HCT116 (cell line): ENCODE data around the gene ERLEC1.

Source experiments
- CBX3 ChIP-seq: IDR thresholded peaks from 2 replicates; pipeline ENCODE4 v1.6.1; 2012; ENCODE audit warnings: low read depth
- CTCF ChIP-seq, 3 experiments: fragments of 200-600 bp in 1 of 3; sonication (generic) in 1 of 3; IDR thresholded peaks in 2 of 3; conservative IDR thresholded peaks in 1 of 3; 2 replicates each; pipeline ENCODE4 v1.5.1; 2012 to 2017; ENCODE audit warnings: low read depth in 2 of 3, low read length in 2 of 3, antibody characterized with exemption in 1 of 3, borderline replicate concordance in 1 of 3, control low read depth in 1 of 3, mild to moderate bottlenecking in 1 of 3, mixed read lengths in 1 of 3, mixed run types in 1 of 3, moderate library complexity in 1 of 3; ENCODE audit not compliant: insufficient read depth in 1 of 3
- EZH2 ChIP-seq: fragments of 200-600 bp; sonication (generic); IDR thresholded peaks from 2 replicates; pipeline ENCODE4 v1.6.1; 2017; ENCODE audit warnings: antibody characterized with exemption, mixed run types

- TF ChIP-seq EZH2 (no peak), CBX3 (no peak), CTCF (IDR thresholded peaks at IDR 0.05 in 2 of 3, conservative IDR thresholded peaks at IDR 0.05 in 1 of 3; ENCODE audit: borderline replicate concordance in 1 of 3, insufficient read depth in 1 of 3, low read depth in 2 of 3, low read length in 2 of 3) (no peak)
Observed at GRCh38 chr2:53770264-53770663, 16.6 kb upstream of the ERLEC1 start.
